CD8-positive, alpha-beta memory T cell (primary cell): ENCODE data around the gene EXOC6B. TPM values are rescaled to one million over a fixed set of nuclear protein-coding genes. Genes with fewer than 3 reads are reported as not detected.

Experiments
- CTCF ChIA-PET: fragments of 350-600 bp; sonication (Branson Sonifier 250); formaldehyde crosslinking; loops from one replicate; lab custom pipeline; 2021; ENCODE audit warnings: antibody characterized with exemption; lab: Charles Lee
- POLR2A ChIA-PET: fragments of 350-600 bp; sonication (Branson Sonifier 250); formaldehyde crosslinking; loops from one replicate; lab custom pipeline; 2021; ENCODE audit warnings: antibody characterized with exemption; lab: Charles Lee
- DNase-seq, 5 donors: peaks; one replicate each; pipeline versions ENCODE4 v3.0.0 to v3.0.0-alpha.2; 2020 to 2022; ENCODE audit warnings: mixed read lengths in 1 of 5
- H3K27ac ChIP-seq: one replicate; pipeline ENCODE4 v1.7.0; 2013; ENCODE audit warnings: low read depth, mild to moderate bottlenecking, low read length, moderate library complexity
- H3K27me3 ChIP-seq: 2 replicates; pipeline ENCODE4 v1.7.0; 2013; ENCODE audit warnings: low read length, mild to moderate bottlenecking; ENCODE audit not compliant: insufficient read depth, poor library complexity, severe bottlenecking
- H3K36me3 ChIP-seq: 2 replicates; pipeline ENCODE4 v1.7.0; 2013; ENCODE audit warnings: mild to moderate bottlenecking, low read length, moderate library complexity; ENCODE audit not compliant: insufficient read depth
- H3K4me1 ChIP-seq: 2 replicates; pipeline ENCODE4 v1.7.0; 2013; ENCODE audit warnings: mild to moderate bottlenecking, low read length, moderate library complexity; ENCODE audit not compliant: insufficient read depth
- H3K4me3 ChIP-seq: 2 replicates; pipeline ENCODE4 v1.7.0; 2013; ENCODE audit warnings: mild to moderate bottlenecking, low read length
- H3K9me3 ChIP-seq: 2 replicates; pipeline ENCODE4 v1.7.0; 2013; ENCODE audit warnings: mild to moderate bottlenecking, low read length
- H3K27ac Mint-ChIP-seq, 8 donors: one replicate each; pipeline ENCODE4 v1.8.0; 2020 to 2021; ENCODE audit warnings: mixed read lengths in 8 of 8, mild to moderate bottlenecking in 6 of 8, inconsistent platforms in 3 of 8, moderate library complexity in 3 of 8
- H3K27me3 Mint-ChIP-seq, 2 donors: one replicate each; pipeline ENCODE4 v1.8.0; 2020 to 2021; ENCODE audit warnings: mixed read lengths in 2 of 2, mild to moderate bottlenecking in 1 of 2, moderate library complexity in 1 of 2
- H3K36me3 Mint-ChIP-seq, 3 donors: one replicate each; pipeline ENCODE4 v1.8.0; 2020 to 2021; ENCODE audit warnings: mixed read lengths in 3 of 3, inconsistent platforms in 1 of 3, mild to moderate bottlenecking in 1 of 3
- H3K4me1 Mint-ChIP-seq, 3 donors: one replicate each; pipeline ENCODE4 v1.8.0; 2020 to 2021; ENCODE audit warnings: mixed read lengths in 3 of 3, inconsistent platforms in 1 of 3, mild to moderate bottlenecking in 1 of 3
- H3K4me3 Mint-ChIP-seq, 7 donors: one replicate each; pipeline ENCODE4 v1.8.0; 2020 to 2021; ENCODE audit warnings: mixed read lengths in 7 of 7, mild to moderate bottlenecking in 6 of 7, moderate library complexity in 4 of 7, inconsistent platforms in 2 of 7
- H3K9me3 Mint-ChIP-seq, 5 donors: one replicate each; pipeline ENCODE4 v1.8.0; 2020 to 2022; ENCODE audit warnings: mixed read lengths in 5 of 5, mild to moderate bottlenecking in 3 of 5, moderate library complexity in 2 of 5, inconsistent platforms in 1 of 5
- polyA plus RNA-seq: library from polyadenylated mRNA; unstranded; fragments of 300-500 nt; fragmentation: Illumina TruSeq; gene quantifications from one replicate; pipeline ENCODE4 v1.2.3, GENCODE V29; 2021
- total RNA-seq, 2 experiments: library from RNA; stranded (reverse); gene quantifications; one replicate each; pipeline ENCODE4 v1.2.3, GENCODE V29; 2021

EXOC6B gene
- total and polyA plus RNA-seq, 3 experiments from 2014 or later, result 2.1 to 9.4 (median 7.1) TPM

- Mint-ChIP-seq H3K27ac (no peak overlapping the region), H3K4me1 (peaks cover 9 to 16% (median 11%) of the 10 kb centered on the region in 3 donors), H3K9me3 (peaks cover 0 to 3% (median 0%) of the 10 kb centered on the region in 5 donors), H3K36me3 (peaks cover 15 to 21% (median 19%) of the 10 kb centered on the region in 3 donors), H3K4me3 (no peak overlapping the region), H3K27me3 (peaks cover 0 to 1% of the 10 kb centered on the region in 2 donors)
- H3K27me3 ChIP-seq, result no peaks in the 10 kb centered on the region
- H3K27ac ChIP-seq, result no peak overlapping the region
- no peak overlapping the region for H3K4me3 ChIP-seq
- ChIA-PET CTCF (no interaction called here), POLR2A (no interaction called here)
- no peaks in the 10 kb centered on the region for H3K9me3 ChIP-seq
- no peaks in the 10 kb centered on the region for H3K36me3 ChIP-seq
- no peak for DNase-seq
- H3K4me1 ChIP-seq, result no peaks in the 10 kb centered on the region
Observed at GRCh38 chr2:72173640-72174321, 652.1 kb downstream of the EXOC6B start.

GRCh38 chr2:72172478-72172877, 653.4 kb downstream of the EXOC6B start:
- Mint-ChIP-seq H3K4me1 (peaks cover 9 to 16% (median 11%) of the 10 kb centered on the region in 3 donors), H3K9me3 (peaks cover 0 to 5% (median 2%) of the 10 kb centered on the region in 5 donors), H3K27me3 (peaks cover 0 to 1% of the 10 kb centered on the region in 2 donors)

GRCh38 chr2:72166279-72166678, 659.6 kb downstream of the EXOC6B start:
- no peaks in the 10 kb centered on the region for H3K9me3 ChIP-seq
- no peaks in the 10 kb centered on the region for H3K4me1 ChIP-seq
- no peaks in the 10 kb centered on the region for H3K27me3 ChIP-seq
- no peak overlapping the region for H3K4me3 Mint-ChIP-seq
- DNase-seq, result no peak
- peaks cover 0 to 2% (median 0%) of the 10 kb centered on the region in 3 donors for H3K36me3 Mint-ChIP-seq
- no peaks in the 10 kb centered on the region for H3K4me1 Mint-ChIP-seq
- H3K9me3 Mint-ChIP-seq, result peaks cover 0 to 5% (median 2%) of the 10 kb centered on the region in 5 donors
- H3K4me3 ChIP-seq, result no peak overlapping the region
- POLR2A ChIA-PET, result no interaction called here
- no peak overlapping the region for H3K27ac ChIP-seq
- CTCF ChIA-PET, result no interaction called here
- H3K27ac Mint-ChIP-seq, result no peak overlapping the region
- H3K27me3 Mint-ChIP-seq, result peaks cover 8 to 10% of the 10 kb centered on the region in 2 donors
- no peaks in the 10 kb centered on the region for H3K36me3 ChIP-seq

More at GRCh38 chr2:72172478-72172877, 653.4 kb downstream of the EXOC6B start:
- Mint-ChIP-seq H3K36me3 (peaks cover 6 to 10% (median 8%) of the 10 kb centered on the region in 3 donors), H3K27ac (no peak overlapping the region), H3K4me3 (no peak overlapping the region)
- Histone ChIP-seq H3K9me3 (no peaks in the 10 kb centered on the region), H3K4me3 (no peak overlapping the region), H3K27ac (no peak overlapping the region), H3K36me3 (no peaks in the 10 kb centered on the region), H3K4me1 (no peaks in the 10 kb centered on the region), H3K27me3 (no peaks in the 10 kb centered on the region)
- CTCF ChIA-PET, result no interaction called here
- DNase-seq, result no peak
- POLR2A ChIA-PET, result no interaction called here

GRCh38 chr2:72165792-72166191, 660.0 kb downstream of the EXOC6B start:
- POLR2A ChIA-PET, result no interaction called here
- peaks cover 0 to 2% (median 0%) of the 10 kb centered on the region in 3 donors for H3K36me3 Mint-ChIP-seq
- no peaks in the 10 kb centered on the region for H3K4me1 Mint-ChIP-seq
- Histone ChIP-seq H3K4me3 (no peak overlapping the region), H3K4me1 (no peaks in the 10 kb centered on the region), H3K36me3 (no peaks in the 10 kb centered on the region), H3K9me3 (no peaks in the 10 kb centered on the region), H3K27ac (no peak overlapping the region), H3K27me3 (no peaks in the 10 kb centered on the region)
- peaks cover 8 to 15% of the 10 kb centered on the region in 2 donors for H3K27me3 Mint-ChIP-seq
- DNase-seq, result no peak
- peaks cover 0 to 5% (median 2%) of the 10 kb centered on the region in 5 donors for H3K9me3 Mint-ChIP-seq
- CTCF ChIA-PET, result no interaction called here
- H3K4me3 Mint-ChIP-seq, result no peak overlapping the region
- no peak overlapping the region for H3K27ac Mint-ChIP-seq

GRCh38 chr2:72162574-72162973, 663.3 kb downstream of the EXOC6B start:
- POLR2A ChIA-PET, result no interaction called here
- Mint-ChIP-seq H3K4me3 (no peak overlapping the region), H3K27ac (no peak overlapping the region), H3K4me1 (no peaks in the 10 kb centered on the region), H3K9me3 (peaks cover 0 to 2% (median 0%) of the 10 kb centered on the region in 5 donors), H3K36me3 (no peaks in the 10 kb centered on the region), H3K27me3 (peaks cover 16 to 34% of the 10 kb centered on the region in 2 donors)
- no peak overlapping the region for H3K27ac ChIP-seq
- H3K36me3 ChIP-seq, result no peaks in the 10 kb centered on the region
- H3K27me3 ChIP-seq, result no peaks in the 10 kb centered on the region
- H3K4me1 ChIP-seq, result no peaks in the 10 kb centered on the region
- CTCF ChIA-PET, result interaction anchor here (0.8 to 1.1 kb wide), 2 partner anchors 10 to 17 kb away, joined by 3 read pairs; no protein-coding TSS in a partner anchor
- DNase-seq, result no peak
- H3K4me3 ChIP-seq, result no peak overlapping the region
- no peaks in the 10 kb centered on the region for H3K9me3 ChIP-seq

DNA sequence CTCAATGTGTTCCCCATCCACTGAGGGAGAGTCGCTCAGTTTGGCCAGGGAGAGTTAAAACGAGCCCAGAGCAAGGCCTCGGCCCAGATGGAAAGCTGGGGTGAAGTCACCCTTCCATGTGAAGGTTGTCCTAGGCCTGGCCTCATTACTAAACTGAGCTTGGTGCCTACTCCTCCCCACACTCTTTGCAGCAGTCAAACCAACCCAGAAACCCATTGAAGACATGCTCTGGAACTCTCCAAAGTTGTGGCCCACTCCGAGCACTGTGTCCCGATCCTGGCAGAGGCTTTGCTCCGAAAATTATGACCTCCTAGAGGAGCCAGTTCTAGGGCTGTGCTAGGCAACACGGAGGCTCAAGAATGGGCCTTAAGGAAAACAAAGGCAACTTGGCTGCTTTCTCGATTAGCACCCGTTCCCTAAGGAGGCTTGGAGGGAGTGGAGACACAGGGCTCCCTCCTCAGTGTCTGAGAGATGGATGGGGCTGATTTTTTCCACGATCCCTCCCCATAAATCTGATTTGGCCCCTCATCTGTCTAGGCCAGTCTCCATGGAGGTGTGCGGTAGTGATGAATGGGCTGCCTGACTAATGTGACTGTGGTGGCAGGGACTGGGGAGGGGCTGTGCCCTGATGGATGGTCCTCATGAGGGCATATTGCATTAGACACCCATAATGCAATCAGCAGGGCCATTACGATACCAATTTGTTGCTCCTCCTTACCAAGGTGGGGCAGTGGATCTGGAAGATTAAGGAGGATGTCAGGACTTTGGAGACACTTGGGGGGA, 666.4 kb downstream of the EXOC6B start:
- CTCF ChIA-PET, result interaction anchor here (0.9 kb wide), 1 partner anchor 9 kb away, joined by 3 read pairs; no protein-coding TSS in a partner anchor
- no peaks in the 10 kb centered on the region for H3K9me3 ChIP-seq
- no peaks in the 10 kb centered on the region for H3K36me3 Mint-ChIP-seq

GRCh38 chr2:72157871-72158771, 667.7 kb downstream of the EXOC6B start:
- CTCF ChIA-PET, result interaction anchor here (1.5 kb wide), 1 partner anchor 9 kb away, joined by 5 read pairs; no protein-coding TSS in a partner anchor

More for the DNA sequence above, 666.4 kb downstream of the EXOC6B start:
- Histone ChIP-seq H3K4me3 (no peak overlapping the region), H3K36me3 (no peaks in the 10 kb centered on the region), H3K27ac (no peak overlapping the region), H3K27me3 (no peaks in the 10 kb centered on the region), H3K4me1 (no peaks in the 10 kb centered on the region)
- POLR2A ChIA-PET, result no interaction called here
- H3K27ac Mint-ChIP-seq, result peak overlapping the region in 1 of 8 donors; percentile 35
- H3K9me3 Mint-ChIP-seq, result no peaks in the 10 kb centered on the region
- DNase-seq, result no peak
- peaks cover 14 to 54% of the 10 kb centered on the region in 2 donors for H3K27me3 Mint-ChIP-seq
- H3K4me3 Mint-ChIP-seq, result no peak overlapping the region
- H3K4me1 Mint-ChIP-seq, result no peaks in the 10 kb centered on the region

More at GRCh38 chr2:72157871-72158771, 667.7 kb downstream of the EXOC6B start:
- no peaks in the 10 kb centered on the region for H3K9me3 ChIP-seq
- H3K27ac ChIP-seq, result no peak overlapping the region
- Mint-ChIP-seq H3K36me3 (no peaks in the 10 kb centered on the region), H3K4me1 (no peaks in the 10 kb centered on the region), H3K4me3 (no peak overlapping the region), H3K9me3 (no peaks in the 10 kb centered on the region), H3K27me3 (peaks cover 15 to 61% of the 10 kb centered on the region in 2 donors), H3K27ac (peak overlapping the region in 1 of 8 donors; percentile 49)
- no peaks in the 10 kb centered on the region for H3K36me3 ChIP-seq
- no peak overlapping the region for H3K4me3 ChIP-seq
- no peaks in the 10 kb centered on the region for H3K4me1 ChIP-seq
- POLR2A ChIA-PET, result no interaction called here
- no peak for DNase-seq
- no peaks in the 10 kb centered on the region for H3K27me3 ChIP-seq
